K562 (cell line): ENCODE measurements around the gene SLC30A10.

Experiments used
- EWSR1 ChIP-seq: fragments of 450-650 bp; IDR thresholded peaks from 2 replicates; pipeline ENCODE4 v1.6.1; 2018; ENCODE audit warnings: borderline replicate concordance, mild to moderate bottlenecking, low read depth, moderate library complexity; ENCODE audit not compliant: partially characterized antibody
- EZH2 ChIP-seq: IDR thresholded peaks from 2 replicates; pipeline ENCODE4 v1.6.1; 2012; ENCODE audit warnings: low read depth, mild to moderate bottlenecking, inconsistent platforms, low read length, borderline replicate concordance
- HCFC1 ChIP-seq: IDR thresholded peaks from 2 replicates; pipeline ENCODE4 v1.6.1; 2012; ENCODE audit warnings: low read depth, low read length, improper control_type of control experiment
- IRF2 ChIP-seq: sonication (generic); formaldehyde crosslinking; IDR thresholded peaks from 2 replicates; pipeline ENCODE4 v1.8.1; 2022; ENCODE audit warnings: mild to moderate bottlenecking, missing genetic modification reagents
- LARP7 ChIP-seq: fragments of 450-650 bp; IDR thresholded peaks from 2 replicates; pipeline ENCODE4 v1.6.1; 2016
- POLR2AphosphoS5 ChIP-seq: IDR thresholded peaks from 2 replicates; pipeline ENCODE4 v1.6.1; 2011; ENCODE audit warnings: mild to moderate bottlenecking, low read depth, low read length, moderate library complexity; ENCODE audit not compliant: control insufficient read depth, insufficient read depth
- RFX5 ChIP-seq: IDR thresholded peaks from 2 replicates; pipeline ENCODE4 v1.6.1; 2011; ENCODE audit warnings: low read depth, mild to moderate bottlenecking, improper control_type of control experiment, low read length
- TRIM24 ChIP-seq, 2 experiments: fragments of 450-650 bp; IDR thresholded peaks; 2 replicates each; pipeline ENCODE4 v1.6.1; 2016
- YY1 ChIP-seq, 3 experiments: IDR thresholded peaks; 2 replicates each; pipeline ENCODE4 v1.6.1; 2011; ENCODE audit warnings: low read length in 2 of 3, mild to moderate bottlenecking in 2 of 3, moderate library complexity in 2 of 3, borderline replicate concordance in 1 of 3, control low read depth in 1 of 3, low read depth in 1 of 3; ENCODE audit not compliant: insufficient read depth in 3 of 3, insufficient replicate concordance in 2 of 3, control insufficient read depth in 1 of 3, insufficient read length in 1 of 3; ENCODE audit errors: extremely low read depth in 1 of 3
- ZNF224 ChIP-seq: sonication (generic); formaldehyde crosslinking; IDR thresholded peaks from 2 replicates; pipeline ENCODE4 v1.8.0; 2022; ENCODE audit warnings: mild to moderate bottlenecking, missing genetic modification reagents
- TF ChIP-seq, protein P1 (sequence below), 3 experiments: IDR thresholded peaks in 2 of 3; conservative IDR thresholded peaks in 1 of 3; 2 replicates each; pipeline ENCODE4 v1.5.1; 2011 to 2012; ENCODE audit warnings: low read length in 3 of 3, mild to moderate bottlenecking in 3 of 3, control low read depth in 2 of 3, improper control_type of control experiment in 1 of 3, inconsistent platforms in 1 of 3, low read depth in 1 of 3, mixed read lengths in 1 of 3, moderate library complexity in 1 of 3; ENCODE audit not compliant: insufficient read depth in 2 of 3
- TF ChIP-seq, protein P2 (sequence below): fragments of 450-650 bp; IDR thresholded peaks from 2 replicates; pipeline ENCODE4 v1.6.1; 2016; ENCODE audit warnings: mild to moderate bottlenecking

DNA sequence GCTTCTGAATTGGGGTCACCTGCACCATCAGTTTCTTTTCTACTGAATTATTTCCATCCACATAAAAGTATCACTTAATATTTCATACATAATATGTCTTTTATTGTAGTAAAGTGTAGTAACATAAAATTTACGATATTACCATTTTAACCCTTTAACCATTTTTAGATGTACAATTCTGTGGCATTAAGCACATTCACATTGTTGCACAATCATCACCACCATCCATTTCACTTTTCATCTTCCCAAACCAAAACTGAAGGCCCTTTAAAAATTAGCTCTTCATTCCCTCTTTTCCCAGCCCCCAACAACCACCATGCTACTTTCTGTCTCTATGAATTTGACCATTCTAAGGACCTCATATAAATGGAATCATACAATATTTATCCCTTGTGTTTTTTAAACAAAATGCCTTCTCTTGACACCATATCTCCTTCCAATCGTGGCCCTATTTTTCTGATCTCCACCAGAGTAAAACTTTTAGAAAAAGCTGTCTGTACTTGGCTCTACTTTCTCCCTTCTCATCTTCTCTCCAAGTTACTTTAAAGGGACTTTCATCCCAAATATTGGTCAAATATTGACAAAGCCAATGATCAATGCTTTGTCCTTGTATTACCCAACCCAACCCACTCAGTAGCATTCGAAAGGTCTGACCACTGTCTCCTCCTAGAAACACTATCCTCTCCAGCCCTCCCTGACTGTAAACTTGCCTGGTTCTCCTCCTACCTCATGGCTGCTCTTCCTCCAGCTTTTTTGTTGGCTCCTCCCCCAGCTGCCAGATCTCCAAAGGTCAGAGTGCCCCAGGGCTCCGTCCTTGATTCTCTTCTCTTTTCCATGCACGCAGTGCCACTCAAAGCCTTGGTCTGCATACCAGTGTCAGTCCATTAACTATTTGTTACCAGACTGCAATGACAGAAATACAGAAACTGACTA lies 44.7 kb downstream of the SLC30A10 start:
- TF ChIP-seq, protein P1, sequence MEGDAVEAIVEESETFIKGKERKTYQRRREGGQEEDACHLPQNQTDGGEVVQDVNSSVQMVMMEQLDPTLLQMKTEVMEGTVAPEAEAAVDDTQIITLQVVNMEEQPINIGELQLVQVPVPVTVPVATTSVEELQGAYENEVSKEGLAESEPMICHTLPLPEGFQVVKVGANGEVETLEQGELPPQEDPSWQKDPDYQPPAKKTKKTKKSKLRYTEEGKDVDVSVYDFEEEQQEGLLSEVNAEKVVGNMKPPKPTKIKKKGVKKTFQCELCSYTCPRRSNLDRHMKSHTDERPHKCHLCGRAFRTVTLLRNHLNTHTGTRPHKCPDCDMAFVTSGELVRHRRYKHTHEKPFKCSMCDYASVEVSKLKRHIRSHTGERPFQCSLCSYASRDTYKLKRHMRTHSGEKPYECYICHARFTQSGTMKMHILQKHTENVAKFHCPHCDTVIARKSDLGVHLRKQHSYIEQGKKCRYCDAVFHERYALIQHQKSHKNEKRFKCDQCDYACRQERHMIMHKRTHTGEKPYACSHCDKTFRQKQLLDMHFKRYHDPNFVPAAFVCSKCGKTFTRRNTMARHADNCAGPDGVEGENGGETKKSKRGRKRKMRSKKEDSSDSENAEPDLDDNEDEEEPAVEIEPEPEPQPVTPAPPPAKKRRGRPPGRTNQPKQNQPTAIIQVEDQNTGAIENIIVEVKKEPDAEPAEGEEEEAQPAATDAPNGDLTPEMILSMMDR (IDR thresholded peaks at IDR 0.05 in 2 of 3, conservative IDR thresholded peaks at IDR 0.05 in 1 of 3; ENCODE audit: insufficient read depth in 2 of 3, low read depth in 1 of 3, low read length in 3 of 3) = no peak
- TF ChIP-seq, protein P2, sequence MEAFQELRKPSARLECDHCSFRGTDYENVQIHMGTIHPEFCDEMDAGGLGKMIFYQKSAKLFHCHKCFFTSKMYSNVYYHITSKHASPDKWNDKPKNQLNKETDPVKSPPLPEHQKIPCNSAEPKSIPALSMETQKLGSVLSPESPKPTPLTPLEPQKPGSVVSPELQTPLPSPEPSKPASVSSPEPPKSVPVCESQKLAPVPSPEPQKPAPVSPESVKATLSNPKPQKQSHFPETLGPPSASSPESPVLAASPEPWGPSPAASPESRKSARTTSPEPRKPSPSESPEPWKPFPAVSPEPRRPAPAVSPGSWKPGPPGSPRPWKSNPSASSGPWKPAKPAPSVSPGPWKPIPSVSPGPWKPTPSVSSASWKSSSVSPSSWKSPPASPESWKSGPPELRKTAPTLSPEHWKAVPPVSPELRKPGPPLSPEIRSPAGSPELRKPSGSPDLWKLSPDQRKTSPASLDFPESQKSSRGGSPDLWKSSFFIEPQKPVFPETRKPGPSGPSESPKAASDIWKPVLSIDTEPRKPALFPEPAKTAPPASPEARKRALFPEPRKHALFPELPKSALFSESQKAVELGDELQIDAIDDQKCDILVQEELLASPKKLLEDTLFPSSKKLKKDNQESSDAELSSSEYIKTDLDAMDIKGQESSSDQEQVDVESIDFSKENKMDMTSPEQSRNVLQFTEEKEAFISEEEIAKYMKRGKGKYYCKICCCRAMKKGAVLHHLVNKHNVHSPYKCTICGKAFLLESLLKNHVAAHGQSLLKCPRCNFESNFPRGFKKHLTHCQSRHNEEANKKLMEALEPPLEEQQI = no peak
- TF ChIP-seq ZNF224 (CRISPR knock-in tag) (no peak), YY1 (IDR thresholded peaks at IDR 0.05; ENCODE audit: borderline replicate concordance in 1 of 3, control insufficient read depth in 1 of 3, extremely low read depth in 1 of 3, insufficient read depth in 3 of 3, insufficient read length in 1 of 3, insufficient replicate concordance in 2 of 3, low read depth in 1 of 3, low read length in 2 of 3) (peak in 1 of 3 experiments; percentile 61), IRF2 (no peak), TRIM24 (IDR thresholded peaks at IDR 0.05) (0 out of 4 replicates have a peak, but pooled peaks of 1 of the 2 experiments have one; percentile 8), EWSR1 (no peak), LARP7 (no peak), HCFC1 (no peak), POLR2AphosphoS5 (no peak), EZH2 (no peak), RFX5 (no peak)
